CD4-positive, alpha-beta T cell (primary cell): ENCODE measurements around the gene RABEP2. TPM values are rescaled to one million over a fixed set of nuclear protein-coding genes. Genes with fewer than 3 reads are reported as not detected.

Experiments used
- ATAC-seq: fragments of 200-7000 bp; cut with Tn5 transposase; one replicate; pipeline ENCODE4 v1.10.0; 2022; ENCODE audit warnings: mild to moderate bottlenecking; ENCODE audit not compliant: poor library complexity
- CTCF ChIA-PET: fragments of 350-600 bp; sonication (Branson Sonifier 250); formaldehyde crosslinking; loops from one replicate; lab custom pipeline; 2021; ENCODE audit warnings: antibody characterized with exemption, inconsistent platforms; lab: Charles Lee
- POLR2A ChIA-PET: fragments of 350-600 bp; sonication (Branson Sonifier 250); formaldehyde crosslinking; loops from one replicate; lab custom pipeline; 2021; ENCODE audit warnings: antibody characterized with exemption, inconsistent platforms; lab: Charles Lee
- DNase-seq, 14 experiments: peaks; one replicate each; pipeline ENCODE4 v3.0.0-alpha.2; 2013 to 2020; ENCODE audit warnings: mixed read lengths in 2 of 14
- H3K27ac ChIP-seq, 2 donors: one replicate each; pipeline versions ENCODE4 v1.5.1 to v1.7.0; 2013; ENCODE audit warnings: low read length in 2 of 2, low read depth in 1 of 2, mild to moderate bottlenecking in 1 of 2
- H3K27me3 ChIP-seq, 2 experiments: 1 replicate in 1 of 2; 2 replicates in 1 of 2; pipeline versions ENCODE4 v1.6.1 to v1.7.0; 2013; ENCODE audit warnings: low read length in 2 of 2, control low read depth in 1 of 2, mild to moderate bottlenecking in 1 of 2, moderate library complexity in 1 of 2; ENCODE audit not compliant: insufficient read depth in 2 of 2, control insufficient read depth in 1 of 2
- H3K36me3 ChIP-seq: one replicate; pipeline ENCODE4 v1.6.1; 2013; ENCODE audit warnings: low read length, control low read depth; ENCODE audit not compliant: insufficient read depth
- H3K4me1 ChIP-seq: one replicate; pipeline ENCODE4 v1.6.1; 2013; ENCODE audit warnings: low read length, control low read depth; ENCODE audit not compliant: insufficient read depth
- H3K4me3 ChIP-seq: one replicate; pipeline ENCODE4 v1.5.1; 2013; ENCODE audit warnings: mild to moderate bottlenecking, low read length, moderate library complexity
- H3K9me3 ChIP-seq, 2 experiments: 1 replicate in 1 of 2; 2 replicates in 1 of 2; pipeline versions ENCODE4 v1.6.1 to v1.7.0; 2013; ENCODE audit warnings: low read length in 2 of 2, mild to moderate bottlenecking in 2 of 2, control low read depth in 1 of 2, moderate library complexity in 1 of 2; ENCODE audit not compliant: control insufficient read depth in 1 of 2, insufficient read depth in 1 of 2
- H3K27ac Mint-ChIP-seq: one replicate; pipeline ENCODE4 v1.8.0; 2020; ENCODE audit warnings: mixed read lengths
- H3K27me3 Mint-ChIP-seq: one replicate; pipeline ENCODE4 v1.8.0; 2021; ENCODE audit warnings: mixed read lengths
- H3K36me3 Mint-ChIP-seq: one replicate; pipeline ENCODE4 v1.8.0; 2021; ENCODE audit warnings: low read depth, mixed read lengths
- H3K4me1 Mint-ChIP-seq: one replicate; pipeline ENCODE4 v1.8.0; 2021; ENCODE audit warnings: low read depth, mixed read lengths
- H3K4me3 Mint-ChIP-seq: one replicate; pipeline ENCODE4 v1.8.0; 2020; ENCODE audit warnings: mild to moderate bottlenecking, mixed read lengths
- H3K9me3 Mint-ChIP-seq: one replicate; pipeline ENCODE4 v1.8.0; 2020; ENCODE audit warnings: mixed read lengths
- intact Hi-C, 2 experiments: fragments of 100-400 bp; cut with DNase I in 1 of 2; cut with micrococcal nuclease in 1 of 2; formaldehyde crosslinking; loops; one replicate each; pipeline versions ENCODE4 v1.15.1 to v1.9.0; 2023 to 2025; cut with DNase I, micrococcal nuclease
- total RNA-seq, 174 experiments: library from RNA in 2 of 174; stranded (reverse) in 2 of 174; gene quantifications; one replicate each; pipeline ENCODE4 v1.2.3 and lab custom pipeline; 2021 to 2026
- TF ChIP-seq, protein P1 (sequence below): fragments of 200-600 bp; IDR thresholded peaks from one replicate; pipeline ENCODE4 v1.8.0; 2022; ENCODE audit warnings: antibody characterized with exemption, mild to moderate bottlenecking

The RABEP2 gene
- total RNA-seq, 2 experiments from 2014 or later, result 23.3 to 23.4 TPM

- no peak overlapping the region for H3K27ac Mint-ChIP-seq
- Histone ChIP-seq H3K27ac (no peak overlapping the region), H3K27me3 (no peaks in the 10 kb centered on the region), H3K4me3 (no peak overlapping the region), H3K4me1 (peaks cover 9% of the 10 kb centered on the region), H3K36me3 (no peaks in the 10 kb centered on the region), H3K9me3 (no peaks in the 10 kb centered on the region)
- peaks cover 5% of the 10 kb centered on the region for H3K36me3 Mint-ChIP-seq
- no peak overlapping the region for H3K4me3 Mint-ChIP-seq
- POLR2A ChIA-PET, result interaction anchor here (1.1 to 1.5 kb wide), 2 partner anchors 12 to 36 kb away, joined by 5 to 6 read pairs; partner anchors contain the start of genes ATXN2L and TUFM
- DNase-seq (no peak), ATAC-seq (no peak)
- no peaks in the 10 kb centered on the region for H3K27me3 Mint-ChIP-seq
- CTCF ChIA-PET, result interaction anchor here (1.2 kb wide), 1 partner anchor 87 kb away, joined by 3 read pairs; no protein-coding TSS in a partner anchor
- TF ChIP-seq, protein P1, sequence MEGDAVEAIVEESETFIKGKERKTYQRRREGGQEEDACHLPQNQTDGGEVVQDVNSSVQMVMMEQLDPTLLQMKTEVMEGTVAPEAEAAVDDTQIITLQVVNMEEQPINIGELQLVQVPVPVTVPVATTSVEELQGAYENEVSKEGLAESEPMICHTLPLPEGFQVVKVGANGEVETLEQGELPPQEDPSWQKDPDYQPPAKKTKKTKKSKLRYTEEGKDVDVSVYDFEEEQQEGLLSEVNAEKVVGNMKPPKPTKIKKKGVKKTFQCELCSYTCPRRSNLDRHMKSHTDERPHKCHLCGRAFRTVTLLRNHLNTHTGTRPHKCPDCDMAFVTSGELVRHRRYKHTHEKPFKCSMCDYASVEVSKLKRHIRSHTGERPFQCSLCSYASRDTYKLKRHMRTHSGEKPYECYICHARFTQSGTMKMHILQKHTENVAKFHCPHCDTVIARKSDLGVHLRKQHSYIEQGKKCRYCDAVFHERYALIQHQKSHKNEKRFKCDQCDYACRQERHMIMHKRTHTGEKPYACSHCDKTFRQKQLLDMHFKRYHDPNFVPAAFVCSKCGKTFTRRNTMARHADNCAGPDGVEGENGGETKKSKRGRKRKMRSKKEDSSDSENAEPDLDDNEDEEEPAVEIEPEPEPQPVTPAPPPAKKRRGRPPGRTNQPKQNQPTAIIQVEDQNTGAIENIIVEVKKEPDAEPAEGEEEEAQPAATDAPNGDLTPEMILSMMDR, result no peak
- H3K9me3 Mint-ChIP-seq, result no peaks in the 10 kb centered on the region
- peaks cover 10% of the 10 kb centered on the region for H3K4me1 Mint-ChIP-seq
- intact Hi-C loops, result no loop called here
Measured at GRCh38 chr16:28858421-28858820, 66.6 kb downstream of the RABEP2 start.

Other genes starting within 250 kb of the RABEP2 start
- 100 to 1,000 TPM; 220 to 237 TPM for gene EIF3C, start 213.8 kb downstream of the RABEP2 start, total RNA-seq
- gene NPIPB9, start 173.5 kb downstream of the RABEP2 start, total RNA-seq, result 1 to 10 TPM; 1.9 to 2.6 TPM
- 100 to 1,000 TPM; 292 to 304 TPM for gene ATXN2L, start 102.2 kb downstream of the RABEP2 start, total RNA-seq
- 100 to 1,000 TPM; 102 to 103 TPM for gene TUFM, start 78.9 kb downstream of the RABEP2 start, total RNA-seq
- gene SH2B1, start 61.4 kb downstream of the RABEP2 start, total RNA-seq, result 10 to 100 TPM; 50.6 to 58.9 TPM
- gene ATP2A1, start 46.8 kb downstream of the RABEP2 start, total RNA-seq, result under 1 TPM; 0.56 to 0.77 TPM
- under 1 TPM; 0.14 to 0.27 TPM for gene CD19, start 6.7 kb upstream of the RABEP2 start, total RNA-seq
- 10 to 100 TPM; 47.4 to 51.0 TPM for gene NFATC2IP, start 25.7 kb upstream of the RABEP2 start, total RNA-seq
- 10 to 100 TPM; 24.4 to 28.1 TPM for gene SPNS1, start 49.5 kb upstream of the RABEP2 start, total RNA-seq
- 100 to 1,000 TPM; 156 to 160 TPM for gene LAT, start 59.8 kb upstream of the RABEP2 start, total RNA-seq